GM12872 (cell line): ENCODE data around the gene CRACR2A.

Experiments used
- TF ChIP-seq, protein P1 (sequence below): IDR thresholded peaks from 3 replicates; pipeline ENCODE4 v1.5.1; 2011; ENCODE audit warnings: low read depth, mild to moderate bottlenecking, low read length, moderate library complexity; ENCODE audit not compliant: insufficient read depth

Gene CRACR2A

GRCh38 chr12:3632754-3633153 is 120.2 kb downstream of the CRACR2A start:
- TF ChIP-seq, protein P1, sequence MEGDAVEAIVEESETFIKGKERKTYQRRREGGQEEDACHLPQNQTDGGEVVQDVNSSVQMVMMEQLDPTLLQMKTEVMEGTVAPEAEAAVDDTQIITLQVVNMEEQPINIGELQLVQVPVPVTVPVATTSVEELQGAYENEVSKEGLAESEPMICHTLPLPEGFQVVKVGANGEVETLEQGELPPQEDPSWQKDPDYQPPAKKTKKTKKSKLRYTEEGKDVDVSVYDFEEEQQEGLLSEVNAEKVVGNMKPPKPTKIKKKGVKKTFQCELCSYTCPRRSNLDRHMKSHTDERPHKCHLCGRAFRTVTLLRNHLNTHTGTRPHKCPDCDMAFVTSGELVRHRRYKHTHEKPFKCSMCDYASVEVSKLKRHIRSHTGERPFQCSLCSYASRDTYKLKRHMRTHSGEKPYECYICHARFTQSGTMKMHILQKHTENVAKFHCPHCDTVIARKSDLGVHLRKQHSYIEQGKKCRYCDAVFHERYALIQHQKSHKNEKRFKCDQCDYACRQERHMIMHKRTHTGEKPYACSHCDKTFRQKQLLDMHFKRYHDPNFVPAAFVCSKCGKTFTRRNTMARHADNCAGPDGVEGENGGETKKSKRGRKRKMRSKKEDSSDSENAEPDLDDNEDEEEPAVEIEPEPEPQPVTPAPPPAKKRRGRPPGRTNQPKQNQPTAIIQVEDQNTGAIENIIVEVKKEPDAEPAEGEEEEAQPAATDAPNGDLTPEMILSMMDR: no peak

DNA sequence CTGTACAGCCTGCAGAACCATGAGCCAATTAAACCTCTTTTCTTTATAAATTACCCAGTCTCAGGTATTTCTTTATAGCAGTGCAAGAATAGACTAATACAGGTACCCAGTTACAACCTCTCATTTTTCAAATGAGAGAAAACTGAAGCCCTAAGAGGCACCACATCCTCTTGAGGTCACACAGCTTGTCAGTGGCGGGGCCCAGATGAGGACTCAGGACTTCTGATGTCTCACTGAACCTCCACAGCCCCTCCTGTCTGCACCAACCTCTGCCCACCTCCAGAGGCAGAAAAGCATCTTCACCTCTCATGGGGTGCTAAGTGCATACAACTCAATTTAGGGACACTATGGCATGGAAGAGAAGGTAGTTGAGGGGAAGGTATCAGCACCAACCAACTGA is 120.7 kb downstream of the CRACR2A start:
- TF ChIP-seq, protein P1: no peak

- TF ChIP-seq, protein P1: no peak
Observed at GRCh38 chr12:3631759-3632158, 121.2 kb downstream of the CRACR2A start.

GRCh38 chr12:3631272-3631637 is 121.7 kb downstream of the CRACR2A start:
- TF ChIP-seq, protein P1: no peak

GRCh38 chr12:3630621-3631271 is 122.2 kb downstream of the CRACR2A start:
- TF ChIP-seq, protein P1: no peak

- TF ChIP-seq, protein P1: no peak
Observed at GRCh38 chr12:3630111-3630510, 122.8 kb downstream of the CRACR2A start.

- TF ChIP-seq, protein P1: no peak
Observed at GRCh38 chr12:3629057-3629830, 123.7 kb downstream of the CRACR2A start.
